GM21529 (cell line): ENCODE data around the gene SVIL.

Experiments
- ATAC-seq: cut with Tn5 transposase; IDR thresholded peaks from one replicate; pipeline ENCODE4 v1.9.1; 2021; ENCODE audit not compliant: unreplicated experiment

SVIL gene, protein sequence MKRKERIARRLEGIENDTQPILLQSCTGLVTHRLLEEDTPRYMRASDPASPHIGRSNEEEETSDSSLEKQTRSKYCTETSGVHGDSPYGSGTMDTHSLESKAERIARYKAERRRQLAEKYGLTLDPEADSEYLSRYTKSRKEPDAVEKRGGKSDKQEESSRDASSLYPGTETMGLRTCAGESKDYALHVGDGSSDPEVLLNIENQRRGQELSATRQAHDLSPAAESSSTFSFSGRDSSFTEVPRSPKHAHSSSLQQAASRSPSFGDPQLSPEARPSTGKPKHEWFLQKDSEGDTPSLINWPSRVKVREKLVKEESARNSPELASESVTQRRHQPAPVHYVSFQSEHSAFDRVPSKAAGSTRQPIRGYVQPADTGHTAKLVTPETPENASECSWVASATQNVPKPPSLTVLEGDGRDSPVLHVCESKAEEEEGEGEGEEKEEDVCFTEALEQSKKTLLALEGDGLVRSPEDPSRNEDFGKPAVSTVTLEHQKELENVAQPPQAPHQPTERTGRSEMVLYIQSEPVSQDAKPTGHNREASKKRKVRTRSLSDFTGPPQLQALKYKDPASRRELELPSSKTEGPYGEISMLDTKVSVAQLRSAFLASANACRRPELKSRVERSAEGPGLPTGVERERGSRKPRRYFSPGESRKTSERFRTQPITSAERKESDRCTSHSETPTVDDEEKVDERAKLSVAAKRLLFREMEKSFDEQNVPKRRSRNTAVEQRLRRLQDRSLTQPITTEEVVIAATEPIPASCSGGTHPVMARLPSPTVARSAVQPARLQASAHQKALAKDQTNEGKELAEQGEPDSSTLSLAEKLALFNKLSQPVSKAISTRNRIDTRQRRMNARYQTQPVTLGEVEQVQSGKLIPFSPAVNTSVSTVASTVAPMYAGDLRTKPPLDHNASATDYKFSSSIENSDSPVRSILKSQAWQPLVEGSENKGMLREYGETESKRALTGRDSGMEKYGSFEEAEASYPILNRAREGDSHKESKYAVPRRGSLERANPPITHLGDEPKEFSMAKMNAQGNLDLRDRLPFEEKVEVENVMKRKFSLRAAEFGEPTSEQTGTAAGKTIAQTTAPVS (N-terminal part only)

DNA sequence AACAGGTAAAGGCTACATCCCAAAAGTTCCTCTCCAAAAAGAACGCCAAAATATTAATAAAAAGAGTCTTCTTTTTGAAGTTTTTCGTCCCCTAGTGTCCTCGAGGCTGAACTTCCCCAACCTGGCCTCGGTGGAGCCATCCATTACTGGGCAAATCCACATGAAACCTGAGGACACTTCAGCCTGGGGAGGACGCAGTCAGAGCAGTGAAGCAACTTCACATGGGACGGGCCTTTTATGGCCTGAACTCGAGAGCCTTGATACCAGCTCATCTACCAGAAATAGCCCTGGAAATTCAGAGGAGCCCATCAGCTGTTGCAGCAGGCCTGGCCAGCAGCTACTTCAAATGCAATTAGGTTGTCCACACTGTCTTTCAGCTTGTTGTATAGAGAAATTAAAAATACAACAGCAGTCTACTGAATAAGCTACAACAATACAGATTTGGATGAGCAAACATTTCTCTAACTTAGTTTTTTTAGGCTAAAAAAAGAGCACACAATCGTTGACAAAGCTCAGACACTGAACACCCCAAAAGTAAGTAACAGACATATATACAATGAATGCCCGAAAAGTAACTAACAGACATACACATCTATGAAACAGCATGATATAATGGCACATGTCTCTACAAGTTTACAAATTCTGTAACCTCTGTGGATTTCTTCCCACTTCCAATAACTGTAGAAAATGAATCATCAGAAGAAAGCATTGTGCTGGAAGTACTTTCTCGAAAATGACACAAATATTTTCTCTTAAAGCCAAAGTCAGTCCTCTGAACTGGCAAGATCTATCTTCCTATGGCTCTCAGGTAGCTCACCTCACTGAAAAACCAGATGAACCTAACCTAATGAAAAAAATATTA, at the start of gene SVIL:
TSS of gene SVIL (minus strand) at position 208 of the 862 bp plus-strand sequence. CDS start 79,913 bp downstream, outside the sequence.
- ATAC-seq, result no peak

DNA sequence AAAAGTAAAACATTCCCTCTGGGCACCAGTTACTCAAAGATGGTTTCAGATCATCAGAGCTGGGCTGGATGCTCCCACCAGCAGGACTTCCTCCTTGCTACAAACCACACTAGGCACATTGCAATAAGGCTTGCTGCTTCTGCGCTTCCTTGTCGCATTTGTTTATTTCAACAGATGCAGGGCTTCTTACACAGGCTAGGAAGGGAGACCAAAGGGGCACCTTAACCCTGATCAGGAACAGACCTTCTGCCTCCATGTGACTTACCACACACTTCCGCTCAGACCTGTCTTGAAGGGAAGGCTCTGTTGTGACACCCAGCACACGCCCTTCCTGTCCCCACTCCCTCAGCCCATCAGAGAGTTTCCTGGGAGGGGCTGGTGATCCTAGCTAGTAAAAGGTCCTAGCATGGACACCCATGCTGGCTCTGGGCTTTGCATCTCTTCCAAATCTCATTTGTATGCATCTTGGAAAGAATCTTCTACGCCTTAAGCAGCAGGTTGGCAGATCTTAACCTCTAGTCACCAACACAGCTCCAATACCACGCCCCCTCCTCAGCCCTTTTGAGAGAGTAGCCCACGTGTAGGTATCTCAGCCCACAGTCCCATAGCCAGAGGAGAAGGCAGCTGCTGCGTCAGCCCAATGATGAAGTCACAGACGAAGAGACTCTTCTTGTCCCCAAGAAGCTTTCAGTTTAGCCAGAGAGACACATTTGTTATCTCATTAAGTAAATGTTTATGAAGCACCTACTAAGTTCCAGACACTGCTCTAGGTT, 47.1 kb upstream of the SVIL start:
- ATAC-seq, result no peak

DNA sequence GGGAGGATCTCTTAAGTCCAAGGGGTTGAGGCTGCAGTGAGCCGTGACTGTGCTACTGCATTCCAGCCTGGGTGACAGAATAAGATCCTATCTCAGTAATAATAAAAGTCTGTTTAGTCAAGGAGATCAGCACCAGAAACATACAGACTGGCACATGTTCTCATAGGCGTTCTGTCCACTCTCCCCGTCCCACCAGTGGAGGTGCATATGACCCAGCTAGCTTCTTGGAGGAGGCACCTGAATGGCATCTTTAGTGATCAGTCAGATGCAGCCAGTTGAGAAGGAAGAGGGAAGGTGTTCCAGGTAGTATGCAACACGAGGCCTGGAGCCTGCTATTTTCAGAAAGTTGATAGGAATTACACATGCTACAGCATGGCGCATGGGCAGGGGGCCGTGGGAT, 45.3 kb upstream of the SVIL start:
- ATAC-seq, result no peak

DNA sequence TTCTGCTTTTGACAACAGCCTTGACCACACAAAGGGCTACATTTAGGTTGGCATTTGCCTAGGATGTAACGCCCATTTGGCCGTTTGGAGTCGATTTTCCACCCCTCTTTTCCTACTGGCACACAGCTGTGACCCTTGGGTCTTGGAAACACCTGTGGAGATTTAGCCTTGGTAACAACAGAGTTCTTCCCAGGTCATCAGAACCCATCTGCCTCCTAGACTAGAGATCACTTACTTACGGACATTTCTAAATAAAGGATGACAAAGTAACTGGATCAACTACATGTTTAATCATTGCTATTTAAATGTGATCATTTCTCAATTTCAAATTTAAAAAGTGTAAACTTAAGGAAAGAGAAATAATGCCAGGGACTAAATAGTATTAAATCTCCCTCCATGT, 42.0 kb upstream of the SVIL start:
- no peak for ATAC-seq

DNA sequence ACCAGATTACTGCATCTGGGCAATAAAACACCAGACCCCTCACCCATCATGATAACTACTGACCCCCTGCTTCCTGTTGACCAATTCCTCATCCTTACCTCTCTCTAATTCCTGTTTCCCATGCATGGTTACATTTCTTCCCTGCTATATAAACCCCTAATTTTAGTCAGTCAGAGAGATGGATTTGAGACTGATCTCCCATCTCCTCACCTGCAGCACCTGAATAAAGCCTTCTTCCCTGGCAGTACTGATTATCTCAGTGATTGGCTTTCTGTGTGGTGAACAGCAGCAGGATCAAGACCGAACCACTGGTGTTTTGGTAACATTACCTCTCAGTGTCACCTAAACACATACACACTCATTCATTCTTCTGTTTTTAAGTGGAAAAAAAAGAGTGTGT, 41.2 kb upstream of the SVIL start:
- ATAC-seq, result no peak

DNA sequence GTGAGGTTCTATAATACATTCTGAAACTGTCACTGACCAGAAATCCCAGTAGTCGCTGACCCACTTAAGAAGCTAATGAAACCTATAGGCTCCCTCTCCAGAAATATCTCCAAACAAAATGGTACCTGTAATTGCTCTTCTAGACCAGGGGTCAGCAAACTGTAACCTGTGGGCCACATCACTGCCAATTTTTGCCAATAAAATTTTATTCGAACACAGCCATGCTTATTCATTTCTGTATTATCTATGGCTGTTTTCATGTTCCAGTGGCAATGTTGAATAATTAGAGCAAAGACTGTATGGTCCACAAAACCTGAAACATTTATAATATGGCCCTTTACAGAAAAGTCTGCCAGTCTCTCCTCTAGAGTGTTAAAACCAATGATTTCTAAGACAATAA, 37.2 kb upstream of the SVIL start:
- no peak for ATAC-seq

DNA sequence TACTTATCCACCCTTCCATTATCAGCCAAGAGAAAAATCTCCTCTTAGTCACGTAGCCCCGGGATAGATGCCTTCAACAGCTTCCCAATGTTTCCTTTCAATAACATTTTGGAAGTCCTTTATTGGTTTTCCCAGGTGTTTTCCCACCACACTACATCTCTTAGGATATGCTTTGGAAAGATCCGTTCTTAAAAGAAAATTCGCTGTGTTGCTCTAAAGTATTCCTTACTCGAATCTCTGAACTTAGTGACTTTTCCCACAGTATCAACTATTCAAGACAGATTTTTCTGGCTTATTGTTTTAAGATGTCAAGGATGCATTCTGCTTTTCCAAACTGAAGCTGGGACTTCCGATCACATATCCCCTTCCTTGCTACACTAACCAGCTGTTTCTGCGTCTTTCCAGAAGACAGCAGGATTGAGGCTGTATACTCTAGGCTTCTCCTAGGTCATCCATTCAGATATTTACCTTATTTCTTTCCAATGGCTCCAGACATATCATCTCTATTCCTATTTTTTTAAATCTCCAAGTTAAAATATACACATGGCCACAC, 36.5 kb upstream of the SVIL start:
- no peak for ATAC-seq

DNA sequence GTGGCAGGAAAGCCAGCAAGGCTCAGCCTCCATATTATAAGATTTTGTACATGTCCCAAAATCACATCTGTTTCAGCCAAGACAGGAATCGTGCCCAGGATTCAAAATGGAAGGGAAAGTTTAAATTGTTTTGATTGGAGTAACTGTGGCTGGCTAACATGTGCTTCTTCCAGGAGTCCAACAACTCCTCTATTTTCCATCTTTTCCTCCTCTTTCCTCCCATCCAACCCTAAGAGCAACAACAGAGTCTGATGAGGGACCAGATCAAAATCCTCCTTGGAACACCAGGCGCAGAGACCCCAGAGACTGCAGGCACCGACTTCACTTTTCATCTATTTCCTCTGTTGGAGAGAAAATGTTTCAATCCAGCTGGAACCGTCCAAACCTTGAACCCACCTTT, 36.0 kb upstream of the SVIL start:
- no peak for ATAC-seq

DNA sequence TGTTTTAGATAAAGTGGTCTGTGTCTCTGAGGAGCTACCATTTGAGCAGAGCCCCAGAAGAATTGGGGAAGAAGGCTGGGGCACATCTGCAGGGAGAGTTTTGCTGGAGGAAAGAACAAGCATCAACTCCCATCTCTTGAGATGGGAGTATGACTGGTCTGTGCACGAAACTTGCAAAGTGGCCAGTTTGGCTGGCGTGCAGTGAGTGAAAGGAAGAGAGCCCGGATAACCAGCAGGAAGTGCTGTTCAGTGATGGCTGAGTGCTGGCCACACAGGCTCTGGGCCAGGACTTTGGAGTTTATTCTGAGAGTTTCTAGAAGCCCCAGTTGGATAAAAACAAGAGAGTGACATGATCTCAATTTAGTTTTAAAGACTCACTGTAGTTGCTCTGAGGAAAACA, 34.4 kb upstream of the SVIL start:
- no peak for ATAC-seq

DNA sequence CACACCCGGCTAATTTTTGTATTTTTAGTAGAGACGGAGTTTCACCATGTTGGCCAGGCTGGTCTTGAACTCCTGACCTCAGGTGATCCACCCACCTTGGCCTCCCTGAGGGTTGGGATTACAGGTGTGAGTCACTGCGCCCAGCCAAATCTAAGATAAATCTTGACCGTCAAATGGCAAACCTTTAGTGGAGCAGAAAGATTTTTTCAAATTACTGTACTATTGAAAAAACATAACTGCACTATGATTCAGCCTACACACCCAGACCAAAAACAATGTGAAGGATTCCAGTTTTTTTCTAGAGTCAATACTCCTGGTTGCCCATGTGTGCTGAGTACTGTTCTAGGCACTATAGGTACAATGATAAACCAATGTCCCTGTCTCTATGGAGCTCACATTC, 33.9 kb upstream of the SVIL start:
- no peak for ATAC-seq

DNA sequence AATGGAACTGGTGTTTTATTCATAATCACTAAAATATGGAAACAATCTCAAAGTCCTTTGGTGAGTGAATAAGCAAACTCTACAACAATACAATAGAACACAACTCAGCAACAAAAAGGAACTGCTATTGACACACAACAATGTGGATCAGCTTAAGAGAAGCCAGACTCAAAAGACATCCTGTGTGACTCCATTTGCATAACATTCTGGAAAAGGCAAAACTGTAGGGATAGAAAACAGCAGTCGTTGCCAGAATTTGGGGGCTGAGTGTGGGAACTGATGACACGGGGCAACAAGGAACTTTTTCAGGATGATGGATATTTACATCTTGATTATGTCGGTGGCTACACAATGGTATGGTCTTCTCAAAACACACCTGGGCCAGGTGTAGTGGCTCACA, 32.4 kb upstream of the SVIL start:
- ATAC-seq, result no peak

DNA sequence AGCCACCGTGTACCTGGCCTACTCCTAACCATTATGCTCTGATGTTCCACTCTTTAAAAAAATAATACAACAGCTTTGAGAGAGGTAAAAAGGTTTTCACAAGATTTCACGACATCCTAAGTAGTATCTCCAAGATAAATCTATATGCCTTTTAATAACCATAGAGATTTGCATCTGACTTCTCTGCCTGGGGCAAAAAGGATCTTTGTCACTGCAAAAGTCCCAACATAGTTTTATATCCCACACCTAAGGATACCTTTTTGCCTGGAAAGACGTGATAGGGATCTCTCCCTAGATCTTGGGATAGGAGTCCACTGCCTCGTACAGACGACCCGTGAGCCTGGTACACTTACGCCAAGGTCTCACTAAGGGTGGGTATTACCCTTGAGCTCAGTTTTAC, 31.4 kb upstream of the SVIL start:
- no peak for ATAC-seq

DNA sequence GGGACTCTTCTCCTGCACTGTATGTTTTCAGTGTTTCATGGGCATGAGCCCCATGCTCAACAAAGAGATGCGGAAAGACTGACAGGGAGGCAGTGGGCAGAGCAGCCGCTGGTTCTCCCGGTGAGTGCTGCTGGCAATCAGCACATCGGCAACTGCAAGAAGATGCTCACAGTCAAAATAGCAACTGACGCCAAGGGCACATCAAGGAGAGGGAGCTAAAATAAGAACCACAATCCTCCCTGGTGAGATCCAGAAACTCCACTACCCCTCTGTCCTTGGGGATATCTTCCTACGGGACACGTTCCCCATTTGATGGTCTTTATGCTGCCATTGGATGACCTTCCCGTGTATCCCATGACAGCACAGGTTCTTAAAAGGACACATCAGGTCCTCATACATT, 28.9 kb upstream of the SVIL start:
- ATAC-seq, result no peak

DNA sequence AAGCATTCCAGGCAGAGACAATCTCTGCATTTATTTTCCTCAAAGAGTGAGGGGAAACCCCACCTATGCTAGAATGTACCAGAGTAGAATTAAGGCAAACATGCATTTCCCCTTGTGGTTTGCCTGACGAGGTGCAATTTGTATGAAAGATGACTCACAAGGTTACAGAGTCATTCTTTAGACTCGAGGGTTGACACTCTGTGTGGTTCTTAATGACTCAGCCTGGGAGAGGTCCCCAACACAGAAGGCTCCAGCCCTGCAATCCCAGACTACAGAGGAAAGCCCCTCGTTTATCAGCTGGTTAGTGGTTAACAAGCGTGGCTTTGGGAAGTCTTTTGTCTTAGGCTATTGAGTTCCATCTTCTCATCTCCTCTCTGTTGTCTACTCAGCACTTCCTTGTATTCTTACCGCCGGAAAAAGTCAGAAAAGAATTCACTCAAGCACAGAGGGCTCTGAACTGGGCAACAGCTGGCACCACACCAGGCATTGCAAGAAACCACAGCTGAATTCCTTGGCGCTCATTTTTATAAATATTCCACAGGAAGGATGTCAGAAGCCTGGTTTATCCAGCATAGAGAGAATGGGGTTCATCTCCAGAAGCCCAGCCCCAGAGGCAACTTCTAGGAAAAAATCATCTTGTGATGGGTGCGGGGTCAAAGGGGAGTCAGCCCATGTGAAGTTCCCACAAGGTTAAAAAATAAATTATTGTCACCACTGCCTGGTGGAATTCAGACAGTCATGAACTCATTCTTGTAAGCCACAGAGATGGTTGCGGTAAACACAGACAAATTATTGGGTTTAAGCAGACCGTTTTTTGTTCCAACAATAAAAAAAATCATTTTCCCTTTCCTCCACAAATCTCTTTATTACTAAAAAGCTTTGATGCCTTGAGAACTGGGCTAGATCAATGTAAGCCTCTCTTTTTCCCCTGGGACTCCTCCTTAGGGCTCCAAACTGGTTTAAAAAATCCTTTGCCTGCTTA, 24.5 kb upstream of the SVIL start:
- peak; percentile 98 for ATAC-seq

DNA sequence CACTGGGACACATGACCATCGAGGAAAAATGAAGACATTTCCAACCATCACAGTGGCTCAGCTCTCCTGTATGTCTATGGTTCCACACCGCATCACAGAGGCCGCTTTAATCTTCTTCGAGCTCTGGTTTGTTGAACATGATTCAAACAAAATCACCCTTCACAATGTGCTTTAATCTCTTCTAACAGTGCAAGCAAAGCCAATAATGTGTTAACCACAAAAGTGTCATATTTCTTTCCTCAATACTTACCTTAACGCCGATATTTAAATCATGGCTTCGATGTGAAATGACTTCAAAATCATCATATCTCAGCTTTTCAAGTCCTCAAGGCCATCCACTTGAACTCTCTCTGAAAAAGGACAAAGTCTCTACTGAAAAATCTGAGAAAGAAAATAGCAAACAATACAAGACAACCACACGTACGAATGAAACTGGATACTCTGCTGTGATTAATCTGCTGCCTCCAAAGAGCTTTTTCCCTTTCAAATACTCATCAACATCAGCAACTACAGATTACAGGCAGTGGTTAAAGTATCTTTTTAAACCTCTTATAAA, 23.0 kb upstream of the SVIL start:
- no peak for ATAC-seq

DNA sequence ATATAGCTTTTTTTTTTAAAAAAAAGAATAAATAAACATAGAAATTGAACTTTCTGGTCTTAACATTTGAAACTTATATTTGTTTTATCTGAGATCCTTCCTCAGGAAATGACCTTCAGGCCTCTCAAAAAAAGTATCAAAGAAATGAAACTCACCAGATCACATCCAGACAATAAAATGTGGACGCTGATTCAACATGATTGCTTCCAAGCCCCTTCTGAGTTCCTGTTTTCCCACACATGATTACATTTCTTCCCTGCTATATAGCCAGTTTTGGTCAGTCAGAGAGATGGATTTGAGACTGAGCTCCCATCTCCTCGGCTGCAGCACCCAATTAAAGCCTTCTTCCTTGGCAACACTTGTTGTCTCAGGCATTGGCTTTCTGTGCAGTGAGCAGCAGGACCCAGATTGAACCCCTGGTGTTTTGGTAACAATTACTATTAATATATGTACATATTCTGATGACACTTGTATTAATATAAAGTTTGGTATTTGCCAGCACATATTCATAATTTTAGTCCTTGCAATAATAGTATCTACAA, 21.8 kb upstream of the SVIL start:
- no peak for ATAC-seq

DNA sequence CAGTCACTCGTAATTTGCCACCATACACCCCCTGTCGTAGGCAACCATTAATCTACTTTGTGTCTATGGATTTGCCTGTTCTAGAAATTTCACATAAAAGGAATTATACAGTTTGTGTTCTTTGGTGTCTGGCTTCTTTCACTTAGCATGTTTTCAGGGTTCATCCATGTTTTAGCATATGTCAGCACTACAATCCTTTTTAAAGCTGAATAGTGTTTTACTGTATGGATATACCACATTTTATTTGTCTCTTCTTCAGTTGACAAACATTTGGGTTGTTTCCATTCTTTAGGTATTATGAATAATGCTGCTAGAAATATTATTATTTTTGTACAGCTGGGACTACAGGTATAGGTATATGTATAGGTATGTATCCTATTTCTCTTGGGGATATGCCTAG, 17.4 kb upstream of the SVIL start:
- no peak for ATAC-seq

DNA sequence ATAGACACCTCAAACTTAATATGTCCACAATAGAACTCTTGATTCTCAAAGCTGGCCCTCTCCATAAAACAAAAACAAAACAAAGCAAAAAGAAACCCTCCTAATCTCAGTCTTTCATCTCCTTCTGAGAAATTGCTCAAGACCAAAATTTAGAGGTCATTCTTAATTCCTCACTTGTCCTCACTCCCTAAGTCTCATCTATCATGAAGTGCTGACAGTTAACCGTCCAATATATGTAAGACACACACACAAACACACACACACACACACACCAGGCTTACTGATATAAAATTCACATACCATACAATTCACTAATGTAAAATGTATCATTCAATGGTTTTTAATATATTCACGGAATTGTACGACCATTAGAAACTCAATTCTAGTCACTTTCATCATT, 17.0 kb upstream of the SVIL start:
- no peak for ATAC-seq
